Panc1 (cell line): ENCODE measurements around the gene TMEFF2. TPM values are rescaled to one million over a fixed set of nuclear protein-coding genes. Genes with fewer than 3 reads are reported as not detected.

Source experiments
- ATAC-seq: fragments of 200-7000 bp; cut with Tn5 transposase; 2 replicates; pipeline ENCODE4 v1.9.1; 2020; ENCODE audit warnings: mild to moderate bottlenecking, moderate library complexity
- BruUV-seq: library from RNA; stranded (reverse); fragments of 400-500 nt; replicated peaks from 2 replicates; lab custom pipeline; 2021; lab: Mats Ljungman, UMichigan
- CTCF ChIA-PET: fragments of 300-600 bp; sonication (Branson Sonifier 250); formaldehyde crosslinking; loops from one replicate; lab custom pipeline; 2022; ENCODE audit warnings: antibody characterized with exemption; lab: Charles Lee
- POLR2A ChIA-PET: fragments of 300-600 bp; sonication (Branson Sonifier 250); formaldehyde crosslinking; loops from one replicate; lab custom pipeline; 2022; ENCODE audit warnings: antibody characterized with exemption; lab: Charles Lee
- DNase-seq: peaks from one replicate; pipeline ENCODE4 v3.0.0-alpha.2; 2010; ENCODE audit warnings: low read depth, low spot score
- H3K27ac ChIP-seq: 2 replicates; pipeline ENCODE4 v1.5.1; 2011; ENCODE audit warnings: mild to moderate bottlenecking, low read length, inconsistent platforms
- H3K27me3 ChIP-seq: fragments of 200-500 bp; sonication (Bioruptor generic); 2 replicates; pipeline ENCODE4 v1.6.0; 2014; ENCODE audit warnings: low read length, inconsistent platforms; ENCODE audit not compliant: control insufficient read depth, insufficient read depth
- H3K36me3 ChIP-seq: fragments of 200-500 bp; sonication (Bioruptor generic); 2 replicates; pipeline ENCODE4 v1.5.1; 2014; ENCODE audit warnings: inconsistent platforms, mild to moderate bottlenecking, low read length, moderate library complexity; ENCODE audit not compliant: control insufficient read depth, insufficient read depth
- H3K4me1 ChIP-seq: 2 replicates; pipeline ENCODE4 v1.5.1; 2011; ENCODE audit warnings: inconsistent platforms, mild to moderate bottlenecking, low read length, moderate library complexity; ENCODE audit not compliant: control insufficient read depth, insufficient read depth
- H3K4me3 ChIP-seq, 2 experiments: 2 replicates each; pipeline ENCODE4 v1.5.1; 2011 to 2012; ENCODE audit warnings: low read depth in 2 of 2, low read length in 2 of 2, mild to moderate bottlenecking in 2 of 2, inconsistent platforms in 1 of 2, moderate library complexity in 1 of 2
- H3K9me3 ChIP-seq: fragments of 200-500 bp; sonication (Bioruptor generic); 2 replicates; pipeline ENCODE4 v1.5.1; 2014; ENCODE audit warnings: low read depth, mild to moderate bottlenecking, inconsistent platforms, low read length, moderate library complexity; ENCODE audit not compliant: control insufficient read depth, insufficient read depth
- CTCF ChIP-seq: fragments of 450-650 bp; IDR thresholded peaks from 2 replicates; pipeline ENCODE4 v1.5.1; 2017; ENCODE audit warnings: mild to moderate bottlenecking
- POLR2AphosphoS5 ChIP-seq: IDR thresholded peaks from 2 replicates; pipeline ENCODE4 v1.6.1; 2012; ENCODE audit warnings: mild to moderate bottlenecking, low read depth, low read length, moderate library complexity
- REST ChIP-seq, 2 experiments: IDR thresholded peaks; 2 replicates each; pipeline ENCODE4 v1.6.1; 2011 to 2012; ENCODE audit warnings: low read depth in 2 of 2, control low read depth in 1 of 2, low read length in 1 of 2, mild to moderate bottlenecking in 1 of 2, moderate library complexity in 1 of 2; ENCODE audit not compliant: insufficient read depth in 1 of 2
- SIN3A ChIP-seq: IDR thresholded peaks from 2 replicates; pipeline ENCODE4 v1.6.1; 2012; ENCODE audit warnings: low read depth, mild to moderate bottlenecking, low read length, moderate library complexity, borderline replicate concordance; ENCODE audit not compliant: insufficient read depth
- TCF7L2 ChIP-seq: IDR thresholded peaks from 2 replicates; pipeline ENCODE4 v1.6.1; 2011; ENCODE audit warnings: mild to moderate bottlenecking, low read depth, low read length, inconsistent platforms
- in situ Hi-C: cut with HindIII; loops from 2 replicates; pipeline ENCODE4 v1.10.0; 2016; ENCODE audit warnings: low sequenced_read_pairs, low pct_unique_long_range_greater_than_20kb
- intact Hi-C: fragments of 100-400 bp; cut with micrococcal nuclease; formaldehyde crosslinking; loops from one replicate; pipeline ENCODE4 v1.10.0; 2022; ENCODE audit not compliant: unreplicated experiment
- total RNA-seq: library from RNA; stranded (reverse); gene quantifications from one replicate; pipeline ENCODE4 v1.2.1, GENCODE V29; 2021; ENCODE audit not compliant: unreplicated experiment

Gene TMEFF2
- total RNA-seq, 1 experiment from 2014 or later, result 1.5 TPM

GRCh38 chr2:191910518-191910917 lies 284.2 kb downstream of the TMEFF2 start:
- CTCF ChIA-PET, result no interaction called here
- no peak for DNase-seq
- H3K27ac ChIP-seq, result no peak overlapping the region
- no peaks in the 10 kb centered on the region for H3K4me1 ChIP-seq
- ATAC-seq, result no peak
- no peaks in the 10 kb centered on the region for H3K36me3 ChIP-seq
- POLR2A ChIA-PET, result no interaction called here
- no TSS peak for BruUV-seq
- no peaks in the 10 kb centered on the region for H3K9me3 ChIP-seq
- H3K4me3 ChIP-seq, result no peak overlapping the region
- in situ Hi-C loops (no loop called here), intact Hi-C loops (no loop called here)
- no peaks in the 10 kb centered on the region for H3K27me3 ChIP-seq
- TF ChIP-seq POLR2AphosphoS5 (no peak), CTCF (no peak), TCF7L2 (no peak), REST (IDR thresholded peaks at IDR 0.05; ENCODE audit: insufficient read depth in 1 of 2, low read depth in 2 of 2, low read length in 1 of 2) (no peak), SIN3A (no peak)

GRCh38 chr2:191908874-191909273 lies 285.9 kb downstream of the TMEFF2 start:
- H3K4me1 ChIP-seq, result no peaks in the 10 kb centered on the region
- ATAC-seq (no peak), DNase-seq (no peak)
- in situ Hi-C loops, result no loop called here
- BruUV-seq, result no TSS peak
- intact Hi-C loops, result no loop called here
- no peak for TF ChIP-seq CTCF
- TF ChIP-seq POLR2AphosphoS5, result no peak
- no peak for TF ChIP-seq SIN3A
- TF ChIP-seq TCF7L2, result no peak
- TF ChIP-seq REST (IDR thresholded peaks at IDR 0.05; ENCODE audit: insufficient read depth in 1 of 2, low read depth in 2 of 2, low read length in 1 of 2), result no peak
- H3K27me3 ChIP-seq, result no peaks in the 10 kb centered on the region
- CTCF ChIA-PET, result no interaction called here
- no peaks in the 10 kb centered on the region for H3K36me3 ChIP-seq
- H3K4me3 ChIP-seq, result no peak overlapping the region
- no peaks in the 10 kb centered on the region for H3K9me3 ChIP-seq
- H3K27ac ChIP-seq, result no peak overlapping the region
- POLR2A ChIA-PET, result no interaction called here
